Nucleus accumbens (tissue), 56 donors: ENCODE results near the gene OSGIN1.

ENCODE experiments used
- DNase-seq, 56 donors: peaks; one replicate each; lab custom pipeline; 2025; lab: John Stamatoyannopoulos, UW

OSGIN1 gene

DNA sequence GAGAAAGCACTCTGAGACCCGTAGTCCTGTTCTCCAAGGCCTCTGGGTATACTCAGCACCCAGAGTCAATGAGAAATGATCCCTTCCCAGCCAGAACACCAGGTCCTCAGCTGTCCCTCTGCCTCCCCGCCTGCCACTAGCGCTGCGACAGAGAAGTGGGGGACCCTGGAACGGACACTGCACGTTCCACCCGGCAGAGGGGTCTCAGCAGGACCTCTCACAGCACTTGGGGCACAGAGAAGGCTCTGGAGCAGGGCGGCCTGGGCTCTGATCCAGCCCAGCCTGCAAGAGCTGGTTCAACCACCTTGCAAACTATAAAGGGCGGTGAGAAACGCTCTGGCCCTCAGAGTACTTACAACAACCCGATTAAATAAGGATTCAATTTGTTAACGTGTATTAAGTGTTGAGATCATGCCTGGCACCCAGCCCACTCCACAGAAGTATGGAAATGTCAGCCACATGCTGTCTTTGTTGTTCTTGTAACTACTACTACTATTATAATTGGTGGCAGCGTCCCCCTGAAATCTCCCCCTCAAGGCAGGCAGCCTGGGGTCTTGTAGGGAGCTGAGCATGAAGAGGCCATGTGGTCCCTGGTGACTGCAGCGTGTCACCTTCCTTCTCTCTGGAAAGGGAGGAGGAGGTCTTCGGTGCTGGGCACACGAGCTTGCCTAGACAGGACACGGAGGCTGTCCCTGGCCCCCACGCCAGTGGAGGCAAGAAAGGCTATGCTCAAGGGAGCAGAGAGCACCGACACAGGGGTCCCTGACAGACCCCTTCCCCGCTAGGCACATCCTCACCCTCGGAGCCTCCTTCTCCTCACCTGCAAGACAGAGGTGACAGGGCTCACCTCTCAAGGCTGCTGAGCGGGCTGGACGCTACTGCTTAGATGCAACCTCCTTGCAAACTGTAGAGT, 2.4 kb downstream of the OSGIN1 start:
- no peak for DNase-seq

GRCh38 chr16:83956336-83957289, 3.6 kb downstream of the OSGIN1 start:
- DNase-seq = peak in 50 of 56 donors; percentile 6 to 89 (median 46)

DNA sequence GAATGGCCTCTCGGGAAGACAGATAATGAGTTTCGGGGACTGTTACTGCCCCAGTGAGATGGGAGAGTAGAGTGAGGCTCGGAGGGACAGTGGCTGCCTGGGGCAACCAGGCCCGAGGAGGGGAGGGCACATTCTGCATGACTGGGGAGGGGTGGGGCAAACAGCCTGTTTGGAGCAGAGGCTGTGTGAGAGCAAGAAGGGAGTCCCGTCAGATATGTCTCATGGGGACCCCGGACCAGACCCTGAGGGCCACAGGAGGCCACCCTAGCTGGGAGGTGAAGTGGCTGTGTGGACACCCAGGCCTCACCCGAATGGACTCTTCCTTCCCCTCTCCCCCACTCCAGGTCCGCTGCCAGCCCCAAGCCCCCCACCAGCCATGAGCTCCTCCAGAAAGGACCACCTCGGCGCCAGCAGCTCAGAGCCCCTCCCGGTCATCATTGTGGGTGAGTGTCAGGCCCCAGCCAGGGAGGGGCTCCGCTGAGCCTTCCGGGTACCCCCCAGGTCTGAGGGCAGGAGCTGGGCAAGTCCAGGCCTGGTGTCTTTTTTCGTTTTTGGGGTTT, 4.3 kb downstream of the OSGIN1 start:
- no peak for DNase-seq

DNA sequence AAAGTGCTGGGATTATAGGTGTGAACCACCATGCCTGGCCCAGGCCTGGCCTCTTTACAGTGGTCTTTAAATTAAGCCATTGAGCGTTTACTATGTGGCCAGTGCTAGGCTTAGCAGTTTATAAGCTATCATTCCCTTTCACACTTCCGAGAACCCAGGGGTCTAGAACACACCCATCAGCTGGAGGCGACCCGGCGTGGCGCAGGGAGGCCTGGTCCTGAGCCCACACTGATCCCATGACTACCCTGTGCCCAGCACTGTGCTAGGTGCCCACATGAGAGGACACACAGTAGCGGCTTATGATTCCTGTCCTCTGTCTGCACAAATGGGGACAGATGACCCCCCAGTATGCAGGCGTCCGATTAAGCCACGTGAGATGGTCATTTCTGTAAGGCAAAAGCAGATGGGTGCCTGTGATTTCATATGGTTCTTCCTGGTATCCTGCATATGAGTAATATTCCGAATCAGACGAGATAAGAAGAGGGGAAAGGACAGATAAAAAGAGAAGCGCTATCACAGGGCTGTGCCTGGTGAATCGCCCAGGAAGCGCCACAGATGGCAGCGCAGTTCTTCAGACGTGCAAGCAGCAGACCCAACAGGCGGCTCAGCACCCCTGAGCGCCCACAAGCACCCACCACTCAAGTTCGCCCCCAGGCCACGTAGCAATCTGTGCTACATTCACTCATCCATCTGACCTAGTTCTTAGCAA, 5.3 kb downstream of the OSGIN1 start:
- DNase-seq = no peak

GRCh38 chr16:83958846-83959565, 6.0 kb downstream of the OSGIN1 start:
- DNase-seq = no peak

GRCh38 chr16:83959656-83960434, 6.8 kb downstream of the OSGIN1 start:
- DNase-seq = no peak

GRCh38 chr16:83960521-83961249, 7.6 kb downstream of the OSGIN1 start:
- no peak for DNase-seq

DNA sequence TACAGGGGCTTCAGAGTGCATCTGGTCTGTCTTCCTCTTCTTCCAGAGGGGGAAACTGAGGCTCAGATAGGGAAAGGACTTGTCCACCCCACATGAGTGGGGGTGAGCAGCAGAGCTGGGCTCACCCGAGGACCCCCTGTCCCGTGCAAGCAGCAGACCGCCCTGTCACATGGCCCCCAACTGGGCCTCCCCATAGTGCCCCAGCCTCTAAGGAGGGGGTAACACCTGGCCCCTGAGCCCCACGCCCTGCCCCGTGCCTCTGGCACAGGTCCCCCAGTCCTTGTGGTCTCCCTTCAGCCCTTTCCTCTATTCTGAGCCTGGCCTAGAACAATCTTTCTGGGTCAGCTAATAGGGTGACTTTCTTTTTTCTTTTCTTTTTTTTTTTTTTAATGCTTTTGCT, 8.6 kb downstream of the OSGIN1 start:
- no peak for DNase-seq

GRCh38 chr16:83963277-83964119, 10.5 kb downstream of the OSGIN1 start:
- no peak for DNase-seq

GRCh38 chr16:83964684-83965443, 11.8 kb downstream of the OSGIN1 start:
- no peak for DNase-seq

GRCh38 chr16:83965444-83966152, 12.6 kb downstream of the OSGIN1 start:
- DNase-seq = no peak

DNA sequence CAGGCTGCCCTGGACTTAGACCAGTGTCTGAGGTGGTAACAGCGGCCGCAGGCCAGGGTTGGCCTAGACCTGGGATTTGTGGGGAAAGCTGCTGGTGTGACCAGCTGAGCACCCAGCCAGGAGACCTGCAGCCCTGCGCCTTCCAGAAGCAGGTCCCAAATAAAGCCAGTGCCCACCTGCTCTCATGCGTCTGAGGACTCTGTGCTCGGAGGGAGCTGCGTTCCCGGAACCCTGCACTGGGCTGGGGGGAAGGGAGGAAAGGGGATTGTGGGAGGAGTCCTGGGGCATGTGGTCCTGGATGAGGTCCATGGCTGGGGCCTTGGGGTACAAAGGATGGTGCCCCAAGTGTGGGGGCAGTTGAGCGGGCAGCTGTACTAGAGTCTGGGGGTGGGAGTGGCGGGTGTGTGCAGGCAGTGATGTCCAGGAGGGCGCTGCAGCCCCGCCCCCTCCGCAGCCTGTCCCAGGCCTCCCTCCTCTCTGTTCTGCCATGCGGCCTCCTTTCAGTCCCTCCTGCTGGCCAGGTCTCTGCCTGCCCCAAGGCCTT, 13.2 kb downstream of the OSGIN1 start:
- DNase-seq = peak in 1 of 56 donors; percentile 22

DNA sequence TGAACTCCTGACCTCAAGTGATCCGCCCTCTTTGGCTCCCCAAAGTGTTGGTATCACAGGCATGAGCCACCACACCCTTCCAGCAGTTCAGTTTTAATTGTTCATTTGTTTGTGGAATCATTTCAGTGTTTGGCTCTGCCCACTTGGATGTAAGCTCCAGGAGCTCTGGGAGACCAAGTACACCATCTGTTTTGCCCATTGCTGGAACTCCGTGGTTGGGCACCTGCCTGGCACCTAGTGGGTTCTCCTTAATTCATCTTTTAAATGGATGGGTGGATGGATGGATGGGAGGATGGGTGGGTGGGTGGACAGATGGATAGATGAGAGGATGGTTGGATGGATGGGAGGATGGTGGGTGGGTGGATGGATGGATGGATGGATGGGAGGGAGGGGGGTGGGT, 14.1 kb downstream of the OSGIN1 start:
- no peak for DNase-seq

DNA sequence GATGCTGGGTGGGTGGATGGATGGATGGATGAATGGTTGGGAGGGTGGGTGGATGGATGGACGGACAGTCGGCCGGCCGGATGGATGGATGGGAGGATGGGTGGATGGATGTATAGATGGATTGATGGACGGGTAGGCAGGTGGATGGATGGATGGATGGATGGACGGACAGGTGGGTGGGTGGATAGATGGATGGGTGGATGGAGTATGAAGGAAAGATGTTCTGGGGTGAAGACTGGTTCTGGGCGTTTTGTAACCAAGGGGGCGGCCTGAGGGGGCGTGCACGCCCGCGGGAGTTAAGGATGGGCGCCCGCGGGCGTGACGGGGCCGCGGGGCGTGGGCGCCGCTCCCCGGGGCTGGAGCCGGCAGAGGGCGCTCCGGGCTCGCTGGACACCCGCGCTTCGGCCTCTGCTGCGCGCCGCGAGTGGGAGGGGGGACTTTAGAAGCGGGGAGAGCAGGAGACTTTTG, 14.8 kb downstream of the OSGIN1 start, which contains the start of gene NECAB2:
NECAB2 (plus strand) TSS at position 407 of the 468 bp plus-strand sequence. CDS start 405 bp downstream, outside the sequence.
- peak in 27 of 56 donors; percentile 13 to 59 (median 21) for DNase-seq

DNA sequence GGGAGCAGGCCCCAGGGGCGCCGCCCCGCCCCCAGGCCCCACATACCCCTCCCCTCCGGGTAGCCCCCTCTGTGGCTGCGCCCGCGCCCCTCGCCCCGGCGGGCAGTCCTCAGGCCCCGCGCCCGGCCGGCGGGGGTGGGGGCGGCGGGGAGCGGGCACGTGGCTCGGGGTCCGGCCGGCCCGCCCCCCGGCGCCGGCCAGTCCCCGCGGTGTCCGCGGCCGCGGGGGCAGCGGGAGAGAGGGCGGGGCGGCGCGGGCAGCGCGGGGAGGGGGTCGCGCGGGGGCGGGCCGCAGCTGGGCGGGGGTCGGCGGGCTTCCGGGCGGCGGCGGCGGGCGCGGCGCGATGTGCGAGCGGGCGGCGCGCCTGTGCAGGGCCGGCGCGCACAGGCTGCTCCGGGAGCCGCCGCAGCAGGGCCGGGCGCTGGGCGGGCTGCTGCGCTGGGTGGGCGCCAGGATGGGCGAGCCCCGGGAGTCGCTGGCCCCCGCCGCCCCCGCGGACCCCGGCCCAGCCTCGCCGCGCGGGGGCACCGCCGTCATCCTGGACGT, 15.3 kb downstream of the OSGIN1 start:
- DNase-seq = no peak
